Calu3 (cell line): Measurements from ENCODE around the gene PCARE. TPM values are rescaled to one million over a fixed set of nuclear protein-coding genes. Genes with fewer than 3 reads are reported as not detected.

Source experiments
- BruUV-seq: library from RNA; stranded (reverse); fragments of 400-500 nt; replicated peaks from 2 replicates; lab custom pipeline; 2021; lab: Mats Ljungman, UMichigan
- CTCF ChIA-PET: fragments of 300-600 bp; sonication (Branson Sonifier 250); formaldehyde crosslinking; loops from one replicate; lab custom pipeline; 2022; ENCODE audit warnings: antibody characterized with exemption; lab: Charles Lee
- DNase-seq: peaks from one replicate; pipeline ENCODE4 v3.0.0; 2022
- H3K27ac Mint-ChIP-seq: one replicate; pipeline ENCODE4 v1.8.0; 2022; ENCODE audit warnings: mixed read lengths; ENCODE audit not compliant: unreplicated experiment
- H3K27me3 Mint-ChIP-seq: one replicate; pipeline ENCODE4 v1.8.0; 2022; ENCODE audit warnings: mixed read lengths; ENCODE audit not compliant: unreplicated experiment
- H3K36me3 Mint-ChIP-seq: one replicate; pipeline ENCODE4 v1.8.0; 2022; ENCODE audit warnings: mild to moderate bottlenecking, moderate library complexity, mixed read lengths; ENCODE audit not compliant: insufficient read depth, unreplicated experiment
- H3K4me1 Mint-ChIP-seq: one replicate; pipeline ENCODE4 v1.8.0; 2022; ENCODE audit warnings: mild to moderate bottlenecking, low read depth, mixed read lengths; ENCODE audit not compliant: unreplicated experiment
- H3K4me3 Mint-ChIP-seq: one replicate; pipeline ENCODE4 v1.8.0; 2022; ENCODE audit warnings: mild to moderate bottlenecking, low read depth, moderate library complexity, mixed read lengths; ENCODE audit not compliant: unreplicated experiment
- H3K9me3 Mint-ChIP-seq: one replicate; pipeline ENCODE4 v1.8.0; 2022; ENCODE audit warnings: low read depth, mixed read lengths; ENCODE audit not compliant: unreplicated experiment
- intact Hi-C: fragments of 100-400 bp; cut with micrococcal nuclease; formaldehyde crosslinking; loops from one replicate; pipeline ENCODE4 v1.10.0; 2022; ENCODE audit not compliant: unreplicated experiment
- total RNA-seq: library from RNA; stranded (reverse); gene quantifications from 2 replicates; pipeline ENCODE4 v1.2.3, GENCODE V29; 2022
- TF ChIP-seq, protein P1 (sequence below): fragments of 200-600 bp; IDR thresholded peaks from one replicate; pipeline ENCODE4 v1.8.0; 2022; ENCODE audit warnings: antibody characterized with exemption; ENCODE audit not compliant: unreplicated experiment

The PCARE gene
- total RNA-seq, 1 experiment from 2014 or later: not detected

DNA sequence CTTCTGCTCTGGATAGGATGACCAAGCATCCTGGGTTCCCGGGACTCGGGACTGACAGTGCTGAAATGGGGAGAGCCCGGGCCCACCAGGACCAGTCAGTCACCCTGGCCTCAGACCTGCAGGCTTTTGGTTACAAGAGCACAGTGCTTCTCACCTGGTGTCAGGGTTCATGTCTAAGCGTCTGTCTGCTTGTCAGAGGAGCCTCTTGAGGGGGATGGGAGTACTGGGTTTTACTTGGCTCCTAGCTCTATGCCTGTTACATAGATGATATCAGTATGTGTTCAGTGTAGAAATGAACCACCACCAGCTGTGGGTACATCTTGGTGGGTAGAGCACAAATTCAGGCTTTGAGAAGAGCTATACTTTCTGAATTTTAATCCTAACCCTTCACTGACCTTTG is 29.9 kb downstream of the PCARE start:
- no TSS peak for BruUV-seq
- Mint-ChIP-seq H3K27me3 (no peaks in the 10 kb centered on the region), H3K4me3 (no peak overlapping the region), H3K4me1 (no peaks in the 10 kb centered on the region), H3K36me3 (no peaks in the 10 kb centered on the region), H3K9me3 (no peaks in the 10 kb centered on the region), H3K27ac (no peak overlapping the region)
- no peak for DNase-seq
- CTCF ChIA-PET: no interaction called here
- TF ChIP-seq, protein P1, sequence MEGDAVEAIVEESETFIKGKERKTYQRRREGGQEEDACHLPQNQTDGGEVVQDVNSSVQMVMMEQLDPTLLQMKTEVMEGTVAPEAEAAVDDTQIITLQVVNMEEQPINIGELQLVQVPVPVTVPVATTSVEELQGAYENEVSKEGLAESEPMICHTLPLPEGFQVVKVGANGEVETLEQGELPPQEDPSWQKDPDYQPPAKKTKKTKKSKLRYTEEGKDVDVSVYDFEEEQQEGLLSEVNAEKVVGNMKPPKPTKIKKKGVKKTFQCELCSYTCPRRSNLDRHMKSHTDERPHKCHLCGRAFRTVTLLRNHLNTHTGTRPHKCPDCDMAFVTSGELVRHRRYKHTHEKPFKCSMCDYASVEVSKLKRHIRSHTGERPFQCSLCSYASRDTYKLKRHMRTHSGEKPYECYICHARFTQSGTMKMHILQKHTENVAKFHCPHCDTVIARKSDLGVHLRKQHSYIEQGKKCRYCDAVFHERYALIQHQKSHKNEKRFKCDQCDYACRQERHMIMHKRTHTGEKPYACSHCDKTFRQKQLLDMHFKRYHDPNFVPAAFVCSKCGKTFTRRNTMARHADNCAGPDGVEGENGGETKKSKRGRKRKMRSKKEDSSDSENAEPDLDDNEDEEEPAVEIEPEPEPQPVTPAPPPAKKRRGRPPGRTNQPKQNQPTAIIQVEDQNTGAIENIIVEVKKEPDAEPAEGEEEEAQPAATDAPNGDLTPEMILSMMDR: no peak
- intact Hi-C loops: no loop called here

DNA sequence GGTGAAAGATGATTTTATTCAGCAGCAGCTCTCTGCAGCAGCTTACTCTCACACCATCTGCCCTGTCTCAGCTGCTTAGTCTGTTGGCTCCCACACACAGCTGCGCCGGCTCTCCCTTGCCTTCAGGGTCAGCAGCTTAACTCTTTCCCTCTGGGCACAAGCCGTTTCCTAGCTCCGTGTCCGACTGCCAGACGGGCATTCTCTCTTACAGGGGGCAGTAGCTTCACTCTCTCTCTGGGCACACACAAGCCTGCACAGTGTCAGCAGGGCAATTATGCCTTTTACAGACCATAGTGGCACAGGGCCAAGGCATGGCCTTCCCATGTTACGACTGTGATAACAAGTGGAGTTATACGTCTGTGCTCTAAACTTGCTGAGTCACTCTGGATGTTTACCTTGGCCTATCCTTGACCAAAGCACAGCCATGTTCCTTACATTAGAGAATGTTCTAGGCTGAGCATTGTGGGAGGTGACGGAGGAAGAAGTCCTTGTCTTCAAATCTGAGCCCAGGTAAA is 31.7 kb downstream of the PCARE start:
- CTCF ChIA-PET: interaction anchor here (1.3 kb wide), 1 partner anchor 25 kb away, joined by 4 read pairs; no protein-coding TSS in a partner anchor
- Mint-ChIP-seq H3K36me3 (no peaks in the 10 kb centered on the region), H3K4me3 (no peak overlapping the region), H3K4me1 (no peaks in the 10 kb centered on the region), H3K9me3 (no peaks in the 10 kb centered on the region), H3K27me3 (no peaks in the 10 kb centered on the region), H3K27ac (no peak overlapping the region)
- TF ChIP-seq, protein P1: no peak
- DNase-seq: no peak
- BruUV-seq: no TSS peak
- intact Hi-C loops: no loop called here

DNA sequence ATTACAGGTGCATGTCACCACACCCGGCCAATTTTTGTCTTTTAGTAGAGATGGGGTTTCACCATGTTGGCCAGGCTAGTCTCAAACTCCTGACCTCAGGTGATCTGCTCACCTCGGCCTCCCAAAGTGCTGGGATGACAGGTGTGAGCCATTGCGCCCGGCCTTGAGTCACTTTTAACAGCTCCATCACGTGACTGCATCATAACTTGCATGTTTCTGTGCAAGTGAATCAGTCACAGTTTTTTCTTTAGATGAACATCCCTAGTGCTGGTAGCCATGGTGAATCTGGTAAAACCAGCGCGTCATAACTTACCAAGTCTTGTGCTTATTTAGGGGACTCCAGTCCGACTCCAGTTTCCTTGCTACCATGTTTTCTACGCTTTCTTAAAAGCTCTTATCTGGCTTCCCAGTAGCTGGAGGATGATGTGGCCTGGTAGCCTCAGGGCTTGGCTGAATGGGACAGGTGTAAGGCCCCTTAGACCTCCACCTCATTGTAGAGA is 33.1 kb downstream of the PCARE start:
- H3K4me3 Mint-ChIP-seq: no peak overlapping the region
- H3K27ac Mint-ChIP-seq: no peak overlapping the region
- no TSS peak for BruUV-seq
- no peaks in the 10 kb centered on the region for H3K36me3 Mint-ChIP-seq
- intact Hi-C loops: no loop called here
- no peak for DNase-seq
- no peaks in the 10 kb centered on the region for H3K27me3 Mint-ChIP-seq
- TF ChIP-seq, protein P1: no peak
- CTCF ChIA-PET: no interaction called here
- H3K4me1 Mint-ChIP-seq: no peaks in the 10 kb centered on the region
- H3K9me3 Mint-ChIP-seq: no peaks in the 10 kb centered on the region

DNA sequence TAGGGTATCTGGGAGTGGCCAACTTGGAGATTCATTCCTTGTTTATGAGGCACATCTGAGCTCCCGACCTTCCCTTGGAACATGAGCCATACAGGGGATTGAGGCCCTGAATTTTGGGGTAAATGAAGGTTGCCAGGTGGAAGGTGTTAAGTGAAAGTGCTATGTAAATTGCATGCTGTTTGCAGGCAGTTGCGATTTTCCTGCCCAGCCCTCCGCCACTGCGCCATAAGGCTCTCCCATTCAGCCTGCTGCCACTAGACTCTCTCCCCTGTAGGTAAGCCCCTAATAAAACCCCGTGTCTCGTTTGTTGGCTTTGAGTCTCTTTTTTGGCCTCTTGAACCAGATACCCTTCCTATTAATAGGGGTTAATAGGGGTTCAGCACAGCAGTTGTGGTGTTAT is 33.8 kb downstream of the PCARE start:
- TF ChIP-seq, protein P1: no peak
- Mint-ChIP-seq H3K27ac (no peak overlapping the region), H3K9me3 (no peaks in the 10 kb centered on the region), H3K4me3 (no peak overlapping the region), H3K27me3 (no peaks in the 10 kb centered on the region), H3K4me1 (no peaks in the 10 kb centered on the region), H3K36me3 (no peaks in the 10 kb centered on the region)
- BruUV-seq: no TSS peak
- intact Hi-C loops: no loop called here
- no peak for DNase-seq
- CTCF ChIA-PET: no interaction called here
